Neural crest cell (in vitro differentiated cells): ENCODE results near the gene FAM234A. TPM values are rescaled to one million over a fixed set of nuclear protein-coding genes. Genes with fewer than 3 reads are reported as not detected.

Experiments used
- DNase-seq: peaks from one replicate; pipeline ENCODE4 v3.0.0; 2021; ENCODE audit warnings: low read depth, mixed read lengths, low spot score
- H3K27ac Mint-ChIP-seq: one replicate; pipeline ENCODE4 v1.8.0; 2021; ENCODE audit warnings: mild to moderate bottlenecking, mixed read lengths; ENCODE audit not compliant: unreplicated experiment
- H3K27me3 Mint-ChIP-seq: 2 replicates; pipeline ENCODE4 v1.8.0; 2021; ENCODE audit warnings: low read depth, mild to moderate bottlenecking, mixed read lengths
- H3K36me3 Mint-ChIP-seq: 2 replicates; pipeline ENCODE4 v1.8.0; 2021; ENCODE audit warnings: low read depth, mild to moderate bottlenecking, mixed read lengths
- H3K4me1 Mint-ChIP-seq: 2 replicates; pipeline ENCODE4 v1.8.0; 2021; ENCODE audit warnings: mixed read lengths
- H3K4me3 Mint-ChIP-seq: one replicate; pipeline ENCODE4 v1.8.0; 2021; ENCODE audit warnings: mild to moderate bottlenecking, mixed read lengths
- H3K9me3 Mint-ChIP-seq: 2 replicates; pipeline ENCODE4 v1.8.0; 2021; ENCODE audit warnings: mixed read lengths
- total RNA-seq: library from RNA; stranded (reverse); gene quantifications from 2 replicates; pipeline ENCODE4 v1.2.1, GENCODE V29; 2021
- TF ChIP-seq, protein P1 (sequence below): fragments of 200-600 bp; sonication (generic); conservative IDR thresholded peaks from 2 replicates; pipeline ENCODE4 v1.5.0; 2021; ENCODE audit warnings: antibody characterized with exemption, mild to moderate bottlenecking

FAM234A gene
- total RNA-seq, 1 donor from 2014 or later: 97.8 TPM

- DNase-seq: no peak
- Mint-ChIP-seq H3K4me1 (no peaks in the 10 kb centered on the region), H3K9me3 (no peaks in the 10 kb centered on the region), H3K27me3 (peaks cover 12% of the 10 kb centered on the region), H3K27ac (no peak overlapping the region), H3K36me3 (peaks cover 6% of the 10 kb centered on the region), H3K4me3 (no peak overlapping the region)
- TF ChIP-seq, protein P1, sequence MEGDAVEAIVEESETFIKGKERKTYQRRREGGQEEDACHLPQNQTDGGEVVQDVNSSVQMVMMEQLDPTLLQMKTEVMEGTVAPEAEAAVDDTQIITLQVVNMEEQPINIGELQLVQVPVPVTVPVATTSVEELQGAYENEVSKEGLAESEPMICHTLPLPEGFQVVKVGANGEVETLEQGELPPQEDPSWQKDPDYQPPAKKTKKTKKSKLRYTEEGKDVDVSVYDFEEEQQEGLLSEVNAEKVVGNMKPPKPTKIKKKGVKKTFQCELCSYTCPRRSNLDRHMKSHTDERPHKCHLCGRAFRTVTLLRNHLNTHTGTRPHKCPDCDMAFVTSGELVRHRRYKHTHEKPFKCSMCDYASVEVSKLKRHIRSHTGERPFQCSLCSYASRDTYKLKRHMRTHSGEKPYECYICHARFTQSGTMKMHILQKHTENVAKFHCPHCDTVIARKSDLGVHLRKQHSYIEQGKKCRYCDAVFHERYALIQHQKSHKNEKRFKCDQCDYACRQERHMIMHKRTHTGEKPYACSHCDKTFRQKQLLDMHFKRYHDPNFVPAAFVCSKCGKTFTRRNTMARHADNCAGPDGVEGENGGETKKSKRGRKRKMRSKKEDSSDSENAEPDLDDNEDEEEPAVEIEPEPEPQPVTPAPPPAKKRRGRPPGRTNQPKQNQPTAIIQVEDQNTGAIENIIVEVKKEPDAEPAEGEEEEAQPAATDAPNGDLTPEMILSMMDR: no peak
These were observed 50.8 kb downstream of the FAM234A start for GRCh38 chr16:285146-286055.

DNA sequence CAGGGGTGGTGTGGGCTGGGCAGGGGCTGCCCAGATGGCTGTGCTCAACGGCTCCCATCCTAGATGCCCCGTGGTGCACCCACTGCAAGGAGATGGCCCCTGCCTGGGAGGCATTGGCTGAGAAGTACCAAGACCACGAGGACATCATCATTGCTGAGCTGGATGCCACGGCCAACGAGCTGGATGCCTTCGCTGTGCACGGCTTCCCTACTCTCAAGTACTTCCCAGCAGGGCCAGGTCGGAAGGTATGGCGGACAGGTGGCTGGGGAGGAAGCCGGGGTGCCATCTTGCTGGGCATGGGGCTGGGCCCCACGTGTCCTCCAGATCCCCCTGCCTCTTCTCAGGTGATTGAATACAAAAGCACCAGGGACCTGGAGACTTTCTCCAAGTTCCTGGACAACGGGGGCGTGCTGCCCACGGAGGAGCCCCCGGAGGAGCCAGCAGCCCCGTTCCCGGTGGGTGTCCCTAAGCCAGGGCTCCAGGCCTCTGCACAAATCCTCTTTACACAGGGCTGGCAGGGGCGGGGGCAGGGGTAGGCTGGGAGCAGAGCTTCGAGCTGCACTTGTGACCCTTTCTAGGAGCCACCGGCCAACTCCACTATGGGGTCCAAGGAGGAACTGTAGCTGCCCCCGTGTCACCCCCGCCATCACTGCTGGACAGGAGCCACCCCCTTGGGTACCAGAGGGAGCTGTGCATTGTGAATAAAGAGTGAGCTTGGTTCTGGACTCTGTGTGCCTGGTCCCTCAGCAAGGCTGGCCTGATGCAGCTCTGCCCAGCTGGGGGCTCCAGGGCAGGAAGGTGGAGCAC lies 52.1 kb downstream of the FAM234A start:
- H3K4me3 Mint-ChIP-seq: no peak overlapping the region
- TF ChIP-seq, protein P1: no peak
- H3K27ac Mint-ChIP-seq: no peak overlapping the region
- peaks cover 4% of the 10 kb centered on the region for H3K27me3 Mint-ChIP-seq
- no peak for DNase-seq
- H3K4me1 Mint-ChIP-seq: no peaks in the 10 kb centered on the region
- no peaks in the 10 kb centered on the region for H3K9me3 Mint-ChIP-seq
- peaks cover 6% of the 10 kb centered on the region for H3K36me3 Mint-ChIP-seq

DNA sequence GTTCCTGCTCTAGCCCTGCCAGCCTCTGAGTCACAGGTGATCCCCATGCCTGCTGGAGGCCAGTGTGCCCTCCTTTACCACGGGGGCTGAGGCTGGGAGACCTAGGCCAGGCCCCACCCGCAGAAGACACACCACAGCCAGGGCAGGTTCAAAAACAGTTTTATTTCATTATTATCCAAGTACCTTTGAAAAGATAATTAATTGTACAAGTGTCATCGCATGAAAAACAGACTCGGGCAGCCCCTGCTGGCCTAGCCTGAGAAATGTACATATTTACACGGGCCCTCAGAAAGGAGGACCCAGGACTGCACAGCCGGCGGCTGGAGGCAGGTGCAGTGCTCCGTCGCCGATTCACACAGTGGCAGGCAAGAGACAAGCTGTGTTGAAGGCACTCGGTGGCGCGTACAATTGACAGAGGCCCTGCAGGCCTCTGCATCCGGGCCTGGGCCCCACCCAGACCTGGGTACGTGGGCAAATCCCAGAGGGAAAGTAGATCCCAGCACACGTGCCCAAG lies 52.7 kb downstream of the FAM234A start:
- no peaks in the 10 kb centered on the region for H3K27me3 Mint-ChIP-seq
- H3K27ac Mint-ChIP-seq: no peak overlapping the region
- peaks cover 6% of the 10 kb centered on the region for H3K36me3 Mint-ChIP-seq
- DNase-seq: no peak
- H3K4me1 Mint-ChIP-seq: no peaks in the 10 kb centered on the region
- no peak overlapping the region for H3K4me3 Mint-ChIP-seq
- no peaks in the 10 kb centered on the region for H3K9me3 Mint-ChIP-seq
- TF ChIP-seq, protein P1: no peak

- TF ChIP-seq, protein P1: no peak
- H3K27ac Mint-ChIP-seq: no peak overlapping the region
- no peaks in the 10 kb centered on the region for H3K4me1 Mint-ChIP-seq
- H3K36me3 Mint-ChIP-seq: peaks cover 6% of the 10 kb centered on the region
- no peak overlapping the region for H3K4me3 Mint-ChIP-seq
- no peak for DNase-seq
- H3K27me3 Mint-ChIP-seq: no peaks in the 10 kb centered on the region
- no peaks in the 10 kb centered on the region for H3K9me3 Mint-ChIP-seq
These were observed 53.6 kb downstream of the FAM234A start for GRCh38 chr16:287981-288920.
